Stimulated activated CD8-positive, alpha-beta memory T cell treated with anti-CD3 and anti-CD28 coated beads, Interleukin-12 subunit alpha, Interleukin-12 subunit beta, amount 100 ng/mL, for 4 hours (primary cell): ENCODE measurements around the gene TMEM95.

ENCODE experiments used
- DNase-seq: peaks from one replicate; pipeline ENCODE4 v3.0.0-alpha.2; 2020; ENCODE audit warnings: low read depth

Gene TMEM95

GRCh38 chr17:7379134-7379533 is 24.2 kb downstream of the TMEM95 start:
- DNase-seq, result no peak

- DNase-seq, result no peak
Observed at GRCh38 chr17:7380321-7380720, 25.4 kb downstream of the TMEM95 start.

- DNase-seq, result no peak
Observed at GRCh38 chr17:7380855-7381683, 26.1 kb downstream of the TMEM95 start, which contains the start of gene TNK1. Gene TNK1, plus strand, starts transcription at chr17:7381089. Its CDS starts 1,838 bp downstream, at chr17:7382927.

DNA sequence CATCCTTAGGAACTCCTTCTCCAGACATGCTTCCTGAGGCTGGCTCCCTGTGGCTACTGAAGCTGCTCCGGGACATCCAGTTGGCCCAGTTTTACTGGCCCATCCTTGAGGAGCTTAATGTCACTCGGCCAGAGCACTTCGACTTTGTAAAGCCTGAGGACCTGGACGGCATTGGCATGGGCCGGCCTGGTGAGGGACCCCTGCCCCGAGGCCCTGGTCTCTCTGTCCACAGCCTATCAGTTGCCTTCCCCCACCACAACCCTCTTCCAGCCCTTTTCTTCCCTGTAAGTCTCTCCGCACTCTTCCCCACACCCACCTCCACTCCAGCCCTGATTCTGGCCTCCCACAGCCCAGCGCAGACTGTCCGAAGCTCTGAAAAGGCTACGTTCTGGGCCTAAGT is 27.9 kb downstream of the TMEM95 start:
- DNase-seq, result no peak

DNA sequence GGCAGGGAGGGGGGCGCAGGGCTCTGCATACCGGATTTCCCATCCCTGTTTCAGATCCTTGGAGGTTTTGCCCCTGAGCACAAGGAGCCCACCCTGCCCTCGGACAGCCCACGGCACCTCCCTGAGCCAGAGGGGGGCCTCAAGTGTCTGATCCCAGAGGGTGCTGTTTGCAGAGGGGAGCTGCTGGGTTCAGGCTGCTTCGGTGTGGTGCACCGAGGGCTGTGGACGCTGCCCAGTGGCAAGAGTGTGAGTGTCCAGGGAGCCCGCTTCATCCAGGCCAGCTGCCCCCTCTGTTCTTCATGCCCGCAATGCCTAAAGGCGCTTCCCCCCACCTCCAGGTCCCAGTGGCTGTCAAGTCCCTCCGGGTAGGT is 28.4 kb downstream of the TMEM95 start:
- DNase-seq, result no peak

DNA sequence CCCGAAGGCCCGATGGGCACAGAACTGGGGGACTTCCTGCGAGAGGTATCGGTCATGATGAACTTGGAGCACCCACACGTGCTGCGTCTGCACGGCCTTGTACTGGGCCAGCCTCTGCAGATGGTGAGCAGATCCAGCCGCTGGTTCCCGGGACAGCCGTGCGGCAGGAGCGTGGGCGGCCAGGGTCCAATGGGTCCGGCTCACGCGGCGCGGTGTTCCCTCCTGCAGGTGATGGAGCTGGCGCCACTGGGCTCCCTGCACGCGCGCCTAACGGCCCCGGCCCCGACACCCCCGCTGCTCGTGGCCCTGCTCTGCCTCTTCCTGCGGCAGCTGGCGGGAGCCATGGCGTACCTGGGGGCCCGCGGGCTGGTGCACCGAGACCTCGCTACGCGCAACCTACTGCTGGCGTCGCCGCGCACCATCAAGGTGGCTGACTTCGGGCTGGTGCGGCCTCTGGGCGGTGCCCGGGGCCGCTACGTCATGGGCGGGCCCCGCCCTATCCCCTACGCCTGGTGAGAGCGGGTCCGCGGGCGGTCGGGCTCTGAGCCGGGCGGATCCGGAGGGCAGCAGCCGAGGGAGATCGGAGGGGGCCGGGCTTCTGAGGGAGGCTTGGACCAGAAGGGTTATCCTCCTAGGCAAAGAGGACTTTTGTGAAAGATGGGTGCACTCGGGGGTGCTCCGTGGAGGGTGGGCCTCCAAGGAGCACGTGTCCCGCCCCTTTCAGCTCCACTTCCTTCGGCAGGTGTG is 29.0 kb downstream of the TMEM95 start:
- peak; percentile 68 for DNase-seq

DNA sequence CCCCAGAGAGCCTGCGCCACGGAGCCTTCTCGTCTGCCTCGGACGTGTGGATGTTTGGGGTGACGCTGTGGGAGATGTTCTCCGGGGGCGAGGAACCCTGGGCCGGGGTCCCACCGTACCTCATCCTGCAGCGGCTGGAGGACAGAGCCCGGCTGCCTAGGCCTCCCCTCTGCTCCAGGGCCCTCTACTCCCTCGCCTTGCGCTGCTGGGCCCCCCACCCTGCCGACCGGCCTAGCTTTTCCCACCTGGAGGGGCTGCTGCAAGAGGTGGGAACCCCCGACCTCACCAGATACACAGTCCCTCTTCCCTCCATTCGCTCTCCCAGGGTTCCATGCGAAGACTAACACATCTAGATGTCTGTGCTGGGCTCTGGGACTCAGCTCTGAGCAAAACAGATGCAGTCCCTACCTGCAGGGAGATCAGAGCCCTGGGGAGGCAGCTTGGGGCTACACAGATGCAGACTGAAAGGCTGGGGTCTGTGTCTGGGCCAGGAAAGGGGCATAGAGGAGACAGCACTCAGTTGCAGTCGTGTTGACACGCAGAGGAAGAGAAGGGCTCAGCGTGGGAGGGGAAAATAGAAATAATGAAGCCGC is 29.6 kb downstream of the TMEM95 start:
- no peak for DNase-seq

DNA sequence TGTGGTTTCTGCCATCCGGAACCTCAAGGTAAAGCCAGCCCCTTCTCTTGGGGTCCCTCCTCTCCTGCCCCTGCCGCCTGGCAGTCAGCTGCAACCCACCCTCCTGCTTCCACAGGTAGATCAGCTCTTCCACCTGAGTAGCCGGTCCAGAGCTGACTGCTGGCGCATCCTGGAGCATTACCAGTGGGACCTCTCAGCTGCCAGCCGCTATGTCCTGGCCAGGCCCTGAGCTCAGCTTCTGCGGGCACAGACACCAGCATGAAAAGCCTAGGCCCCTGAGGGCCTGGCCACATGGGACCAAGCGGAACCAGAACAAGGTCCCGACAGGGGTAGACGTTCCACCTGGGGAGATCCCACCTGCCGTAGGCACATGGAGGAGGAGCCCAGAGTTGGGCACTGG is 33.9 kb downstream of the TMEM95 start:
- DNase-seq, result no peak

GRCh38 chr17:7389924-7390910 is 35.3 kb downstream of the TMEM95 start:
- DNase-seq, result no peak

DNA sequence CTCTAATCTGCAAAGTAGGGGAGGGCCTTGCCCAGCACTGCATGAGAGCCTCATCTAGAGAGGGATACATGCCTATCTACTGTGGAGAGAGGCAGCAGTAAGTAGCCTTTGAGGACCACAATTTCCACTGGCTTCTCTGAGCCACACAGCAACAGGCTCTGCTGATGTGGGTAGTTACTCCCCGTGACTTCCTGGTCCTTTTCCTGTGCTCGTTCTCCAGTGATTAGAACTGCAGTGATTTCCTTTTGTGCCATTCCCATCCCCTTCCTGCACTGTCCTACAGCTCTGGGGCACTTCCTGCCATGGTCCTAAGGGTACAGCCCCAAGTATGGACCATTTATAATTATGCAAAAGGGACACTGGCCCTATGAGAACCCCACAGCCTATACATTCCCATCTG is 36.4 kb downstream of the TMEM95 start:
- DNase-seq, result no peak

DNA sequence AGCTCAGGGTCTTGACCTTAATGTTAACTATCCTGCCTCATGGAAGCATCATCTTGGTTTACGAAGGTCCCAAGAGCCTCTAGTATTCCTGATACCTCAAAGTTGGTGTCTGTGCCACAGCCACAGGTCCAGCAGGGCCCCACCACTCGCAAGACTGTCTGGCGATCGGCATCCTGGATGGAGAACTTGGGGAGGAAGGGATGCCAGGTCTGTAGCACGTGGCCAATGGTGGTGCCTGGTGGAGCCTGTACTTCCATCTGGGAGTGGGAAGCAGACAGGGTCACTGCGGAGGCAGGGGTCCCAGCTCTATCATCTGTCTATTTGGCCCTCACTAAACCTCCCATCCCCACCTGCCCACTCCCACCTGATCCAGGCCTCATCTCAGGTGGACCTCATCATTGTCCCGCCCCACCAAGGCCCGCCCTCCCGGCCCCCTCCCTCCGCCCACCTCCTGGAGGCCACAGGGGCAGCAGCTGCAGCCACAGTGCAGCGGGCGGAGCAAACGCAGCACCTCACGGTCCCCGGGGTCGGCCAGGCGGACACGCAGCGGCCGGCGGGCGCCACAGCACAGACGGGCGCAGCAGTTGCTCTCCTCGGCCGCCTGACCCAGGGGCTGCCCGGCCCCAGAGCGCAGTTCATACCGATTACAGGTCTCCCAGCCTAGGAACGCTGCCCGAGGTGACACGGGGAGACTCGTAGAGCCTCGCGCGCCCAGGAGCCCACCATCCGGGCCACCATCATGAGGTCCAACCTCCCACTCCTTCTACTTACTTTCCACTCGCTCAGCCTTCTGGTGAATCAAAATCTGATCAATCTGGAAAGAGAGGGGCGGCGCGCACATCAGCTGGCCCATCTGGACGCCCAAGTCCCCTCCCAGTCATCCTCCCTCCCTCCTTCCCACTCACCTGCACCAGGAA is 38.0 kb downstream of the TMEM95 start:
- no peak for DNase-seq

DNA sequence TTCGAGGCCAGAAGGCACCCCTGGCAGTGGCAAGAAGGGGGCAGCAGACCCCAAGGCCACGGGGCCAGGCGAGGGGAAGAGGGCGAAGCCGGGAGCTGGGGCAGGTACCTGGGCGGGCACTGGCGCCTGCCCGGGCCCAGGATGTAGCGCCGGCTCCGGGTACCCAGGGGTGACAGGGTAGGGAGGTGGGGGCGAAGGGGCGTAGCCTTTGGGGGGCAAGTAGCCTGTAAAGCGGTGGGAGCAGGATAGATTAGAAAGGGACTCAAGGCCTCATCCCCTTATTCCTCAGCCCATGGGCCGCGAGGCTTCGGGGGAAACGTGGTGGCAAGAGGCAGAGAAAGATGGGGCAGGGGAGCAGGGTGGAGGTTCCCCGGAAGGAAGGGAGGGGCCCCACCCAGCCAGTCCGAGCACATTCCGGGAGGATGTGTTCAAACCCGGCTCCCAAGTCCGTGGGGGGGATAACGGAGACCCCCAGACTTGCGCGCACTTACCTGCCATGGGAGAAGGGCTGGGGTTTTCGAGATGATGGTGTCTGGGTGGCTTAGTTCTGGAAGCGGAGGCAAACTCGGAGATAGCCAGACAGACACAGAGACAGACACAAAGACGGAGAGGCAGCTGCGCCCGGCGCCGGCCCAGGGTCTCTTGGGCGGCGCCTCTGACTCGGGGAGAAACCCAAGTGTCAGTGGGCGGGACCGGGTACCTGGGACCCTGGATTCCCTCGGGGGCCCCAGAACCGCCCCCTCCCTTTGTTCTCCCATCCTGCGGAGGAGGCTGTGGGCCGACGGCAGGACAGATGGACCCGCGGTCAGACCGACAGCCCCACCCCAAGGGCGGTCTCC is 38.9 kb downstream of the TMEM95 start:
- DNase-seq, result no peak

- DNase-seq, result peak; percentile 81
Observed at GRCh38 chr17:7394452-7395191, 39.7 kb downstream of the TMEM95 start, which contains the start of gene PLSCR3. Gene PLSCR3, minus strand, starts transcription at chr17:7394525. Its CDS starts 415 bp downstream, at chr17:7394110.

- no peak for DNase-seq
Observed at GRCh38 chr17:7396147-7396546, 41.2 kb downstream of the TMEM95 start.

GRCh38 chr17:7398612-7399011 is 43.7 kb downstream of the TMEM95 start:
- DNase-seq, result no peak

GRCh38 chr17:7403043-7403726 is 48.2 kb downstream of the TMEM95 start:
- DNase-seq, result peak; percentile 9

- no peak for DNase-seq
Observed at GRCh38 chr17:7403727-7403976, 48.7 kb downstream of the TMEM95 start.

DNA sequence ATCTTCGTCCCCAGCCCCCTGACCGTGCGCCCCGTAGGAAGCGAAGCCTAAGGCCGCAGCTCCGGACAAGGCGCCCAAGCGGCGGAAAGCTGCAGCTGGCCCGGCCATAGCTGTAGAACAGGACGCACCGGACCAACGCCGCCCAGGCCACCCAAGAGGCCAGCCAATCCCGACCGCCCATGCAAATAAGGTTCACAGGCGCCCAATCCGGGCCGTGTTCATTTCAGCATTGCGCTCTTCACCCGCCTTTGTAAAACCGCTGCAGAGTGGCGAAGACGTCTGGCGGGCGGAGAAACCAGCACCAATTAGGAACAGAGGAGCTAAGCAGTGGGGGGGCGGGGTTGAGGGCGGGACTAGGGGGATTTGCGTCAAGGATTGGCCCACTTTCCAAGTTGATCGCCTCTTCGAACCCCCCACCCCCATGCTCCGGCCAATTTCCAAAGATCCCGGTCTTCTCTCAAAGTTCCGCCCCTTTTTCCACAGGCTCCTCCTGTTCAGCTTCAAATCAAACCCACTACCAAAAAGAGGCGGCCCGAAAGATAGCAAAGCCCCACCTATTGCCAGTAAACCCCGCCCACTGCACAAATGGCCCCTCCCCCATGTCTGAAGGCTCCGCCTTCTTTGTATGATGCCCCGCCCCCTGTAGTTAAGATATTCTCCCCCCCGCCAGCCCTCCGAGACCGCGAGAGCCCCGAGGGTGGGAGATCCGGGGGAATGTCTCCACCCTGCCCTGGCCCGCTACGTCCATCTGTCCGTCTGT is 49.2 kb downstream of the TMEM95 start, which contains the start of gene TMEM256:
Gene TMEM256, minus strand, starts transcription at position 121 of the 760 bp plus-strand sequence. Its CDS starts 13 bp downstream, at position 108.
- DNase-seq, result peak; percentile 89
